HCT116 (cell line): ENCODE results near the gene MAX. TPM values are rescaled to one million over a fixed set of nuclear protein-coding genes. Genes with fewer than 3 reads are reported as not detected.

ENCODE experiments used
- ATAC-seq: fragments of 200-7000 bp; cut with Tn5 transposase; 2 replicates; pipeline ENCODE4 v1.9.1; 2020; ENCODE audit warnings: mild to moderate bottlenecking, moderate library complexity
- BruUV-seq: library from RNA; stranded (reverse); fragments of 400-500 nt; replicated peaks from 2 replicates; lab custom pipeline; 2021; lab: Mats Ljungman, UMichigan
- CTCF ChIA-PET: fragments of 300-600 bp; sonication (Branson Sonifier 250); formaldehyde crosslinking; loops from one replicate; lab custom pipeline; 2021; ENCODE audit warnings: antibody characterized with exemption; lab: Charles Lee
- POLR2A ChIA-PET: fragments of 300-600, 350-600 bp; sonication (Branson Sonifier 250); formaldehyde crosslinking; loops from one replicate; lab custom pipeline; 2021; ENCODE audit warnings: antibody characterized with exemption; lab: Charles Lee
- RAD21 ChIA-PET, 2 experiments: fragments of 300-600 bp; sonication (Branson Sonifier 250); formaldehyde crosslinking; loops; one replicate each; lab custom pipeline; 2023; ENCODE audit warnings: low total read pairs in 2 of 2; ENCODE audit not compliant: uncharacterized antibody in 2 of 2, unreplicated experiment in 2 of 2, low non-redundant PET in 1 of 2; lab: Charles Lee
- DNase-seq: peaks from one replicate; pipeline ENCODE4 v3.0.0-alpha.2; 2010; ENCODE audit warnings: low read depth, low spot score
- H2AFZ ChIP-seq: fragments of 200-600 bp; shearing (Covaris generic), sonication (generic); 2 replicates; pipeline ENCODE4 v1.6.1; 2017; ENCODE audit warnings: low read depth, mixed run types, mixed read lengths, antibody characterized with exemption, low read length; ENCODE audit not compliant: poor library complexity, severe bottlenecking
- H3K27ac ChIP-seq: 2 replicates; pipeline ENCODE4 v1.5.1; 2012; ENCODE audit warnings: low read depth, low read length
- H3K27me3 ChIP-seq: fragments of 200-600 bp; sonication (generic); 2 replicates; pipeline ENCODE4 v1.6.1; 2016; ENCODE audit warnings: mixed run types, low read length, mixed read lengths; ENCODE audit not compliant: insufficient read depth
- H3K36me3 ChIP-seq, 2 experiments: fragments of 200-500 bp in 1 of 2; fragments of 200-600 bp in 1 of 2; sonication (Bioruptor generic) in 1 of 2; sonication (generic) in 1 of 2; 2 replicates each; pipeline versions ENCODE4 v1.5.1 to v1.6.1; 2014 to 2016; ENCODE audit warnings: low read length in 2 of 2, inconsistent platforms in 1 of 2, mixed read lengths in 1 of 2, mixed run types in 1 of 2; ENCODE audit not compliant: insufficient read depth in 2 of 2, control insufficient read depth in 1 of 2
- H3K4me1 ChIP-seq, 2 experiments: fragments of 200-600 bp in 1 of 2; sonication (generic) in 1 of 2; 2 replicates each; pipeline versions ENCODE4 v1.5.1 to v1.6.1; 2012 to 2017; ENCODE audit warnings: low read length in 2 of 2, inconsistent platforms in 1 of 2, mild to moderate bottlenecking in 1 of 2, mixed read lengths in 1 of 2, mixed run types in 1 of 2, moderate library complexity in 1 of 2; ENCODE audit not compliant: insufficient read depth in 2 of 2, control insufficient read depth in 1 of 2
- H3K4me2 ChIP-seq: fragments of 200-600 bp; sonication (generic); 2 replicates; pipeline ENCODE4 v1.6.1; 2017; ENCODE audit warnings: mixed run types, low read length, mixed read lengths
- H3K4me3 ChIP-seq, 2 experiments: fragments of 200-600 bp in 1 of 2; sonication (generic) in 1 of 2; replicated peaks in 1 of 2; 2 replicates each; pipeline ENCODE4 v1.5.1; 2011 to 2016; ENCODE audit warnings: low read length in 2 of 2, control low read depth in 1 of 2, low read depth in 1 of 2, mild to moderate bottlenecking in 1 of 2, mixed read lengths in 1 of 2, mixed run types in 1 of 2
- H3K79me2 ChIP-seq: fragments of 200-600 bp; sonication (generic); 2 replicates; pipeline ENCODE4 v1.6.1; 2017; ENCODE audit warnings: mild to moderate bottlenecking, mixed run types, low read length, moderate library complexity, mixed read lengths; ENCODE audit not compliant: insufficient read depth
- H3K9ac ChIP-seq: fragments of 200-600 bp; sonication (generic); 2 replicates; pipeline ENCODE4 v1.6.1; 2016; ENCODE audit warnings: low read length, mixed read lengths
- H3K9me2 ChIP-seq: fragments of 200-600 bp; sonication (generic), shearing (Covaris generic); 2 replicates; pipeline ENCODE4 v1.6.1; 2017; ENCODE audit warnings: mixed run types, mild to moderate bottlenecking, moderate library complexity; ENCODE audit not compliant: insufficient read depth
- H3K9me3 ChIP-seq, 2 experiments: fragments of 200-500 bp in 1 of 2; fragments of 200-600 bp in 1 of 2; sonication (Bioruptor generic) in 1 of 2; sonication (generic) in 1 of 2; 2 replicates each; pipeline ENCODE4 v1.6.1; 2014 to 2017; ENCODE audit warnings: low read length in 2 of 2, mixed read lengths in 2 of 2, inconsistent platforms in 1 of 2, low read depth in 1 of 2, mild to moderate bottlenecking in 1 of 2, mixed run types in 1 of 2, moderate library complexity in 1 of 2; ENCODE audit not compliant: control insufficient read depth in 1 of 2, insufficient read depth in 1 of 2
- H4K20me1 ChIP-seq: fragments of 200-600 bp; sonication (generic), shearing (Covaris generic); 2 replicates; pipeline ENCODE4 v1.6.1; 2017; ENCODE audit warnings: mixed run types, mild to moderate bottlenecking, moderate library complexity; ENCODE audit not compliant: insufficient read depth
- EGR1 ChIP-seq: IDR thresholded peaks from 2 replicates; pipeline ENCODE4 v1.6.1; 2012; ENCODE audit warnings: low read depth
- ELF1 ChIP-seq: IDR thresholded peaks from 2 replicates; pipeline ENCODE4 v1.6.1; 2012; ENCODE audit warnings: low read depth, borderline replicate concordance
- EZH2 ChIP-seq: fragments of 200-600 bp; sonication (generic); IDR thresholded peaks from 2 replicates; pipeline ENCODE4 v1.6.1; 2017; ENCODE audit warnings: antibody characterized with exemption, mixed run types
- FOSL1 ChIP-seq: IDR thresholded peaks from 2 replicates; pipeline ENCODE4 v1.6.1; 2012; ENCODE audit warnings: low read depth
- JUND ChIP-seq: IDR thresholded peaks from 2 replicates; pipeline ENCODE4 v1.6.1; 2012
- MAX ChIP-seq: IDR thresholded peaks from 2 replicates; pipeline ENCODE4 v1.6.1; 2012
- POLR2A ChIP-seq: IDR thresholded peaks from 2 replicates; pipeline ENCODE4 v1.7.0; 2011; ENCODE audit warnings: borderline replicate concordance; ENCODE audit not compliant: insufficient read depth, insufficient read length; ENCODE audit errors: extremely low read depth
- POLR2AphosphoS5 ChIP-seq: IDR thresholded peaks from 2 replicates; pipeline ENCODE4 v1.6.1; 2011; ENCODE audit warnings: mild to moderate bottlenecking, low read depth, low read length, moderate library complexity
- RAD21 ChIP-seq: IDR thresholded peaks from 2 replicates; pipeline ENCODE4 v1.6.1; 2012; ENCODE audit warnings: low read depth, mild to moderate bottlenecking
- REST ChIP-seq: IDR thresholded peaks from 2 replicates; pipeline ENCODE4 v1.6.1; 2012; ENCODE audit warnings: low read depth
- SIN3A ChIP-seq: IDR thresholded peaks from 2 replicates; pipeline ENCODE4 v1.6.1; 2012; ENCODE audit warnings: low read depth
- SP1 ChIP-seq: IDR thresholded peaks from 2 replicates; pipeline ENCODE4 v1.6.1; 2012; ENCODE audit warnings: low read depth
- YY1 ChIP-seq: IDR thresholded peaks from 2 replicates; pipeline ENCODE4 v1.6.1; 2011; ENCODE audit warnings: low read length, low read depth, moderate library complexity, mild to moderate bottlenecking; ENCODE audit not compliant: insufficient replicate concordance; ENCODE audit errors: extremely low read depth
- ZBTB33 ChIP-seq: IDR thresholded peaks from 2 replicates; pipeline ENCODE4 v1.6.1; 2011; ENCODE audit warnings: mild to moderate bottlenecking, low read length, moderate library complexity; ENCODE audit not compliant: insufficient replicate concordance; ENCODE audit errors: extremely low read depth
- ZFX ChIP-seq: fragments of 450-650 bp; IDR thresholded peaks from 2 replicates; pipeline ENCODE4 v1.6.1; 2017
- intact Hi-C: fragments of 100-400 bp; cut with micrococcal nuclease; formaldehyde crosslinking; loops from 2 replicates; pipeline ENCODE4 v1.10.0; 2022
- total RNA-seq: library from RNA; stranded (reverse); gene quantifications from one replicate; pipeline ENCODE4 v1.2.1, GENCODE V29; 2021; ENCODE audit not compliant: unreplicated experiment

Gene MAX
- total RNA-seq, 1 experiment from 2014 or later, result 72.6 TPM

GRCh38 chr14:65142429-65142828 lies 40.1 kb upstream of the MAX start (continued):
- no peak for TF ChIP-seq REST
- no peak for TF ChIP-seq POLR2A
- TF ChIP-seq SIN3A, result no peak

GRCh38 chr14:65141523-65141922 lies 39.2 kb upstream of the MAX start:
- H4K20me1 ChIP-seq, result no peaks in the 10 kb centered on the region
- no peak overlapping the region for H3K4me3 ChIP-seq
- no peak overlapping the region for H3K27ac ChIP-seq
- no peak overlapping the region for H3K9ac ChIP-seq
- no peaks in the 10 kb centered on the region for H3K79me2 ChIP-seq
- ChIA-PET RAD21 (no interaction called here), POLR2A (no interaction called here), CTCF (no interaction called here)
- no peak overlapping the region for H3K4me2 ChIP-seq
- no peaks in the 10 kb centered on the region for H3K27me3 ChIP-seq
- ATAC-seq, result no peak
- no peaks in the 10 kb centered on the region for H3K9me3 ChIP-seq
- intact Hi-C loops, result no loop called here
- no peaks in the 10 kb centered on the region for H3K4me1 ChIP-seq
- no peaks in the 10 kb centered on the region for H3K9me2 ChIP-seq
- no TSS peak for BruUV-seq
- DNase-seq, result no peak
- H3K36me3 ChIP-seq, result no peaks in the 10 kb centered on the region
- H2AFZ ChIP-seq, result no peak overlapping the region
- no peak for TF ChIP-seq POLR2A
- TF ChIP-seq POLR2AphosphoS5, result no peak
- TF ChIP-seq SP1, result no peak
- no peak for TF ChIP-seq EGR1
- TF ChIP-seq RAD21, result no peak
- no peak for TF ChIP-seq JUND
- no peak for TF ChIP-seq MAX
- TF ChIP-seq ZFX, result no peak
- no peak for TF ChIP-seq ELF1
- no peak for TF ChIP-seq SIN3A
- no peak for TF ChIP-seq ZBTB33
- no peak for TF ChIP-seq EZH2
- no peak for TF ChIP-seq FOSL1
- TF ChIP-seq REST, result no peak
- no peak for TF ChIP-seq YY1
